HG03159 (cell line): ENCODE measurements around the gene TRANK1.
"Not testable (repeated sequence)": the region's sequence is repeated elsewhere in the genome, so short reads cannot be mapped to it uniquely, and the experiment has no call there.

ENCODE experiments used
- ATAC-seq: cut with Tn5 transposase; IDR thresholded peaks from one replicate; pipeline ENCODE4 v1.9.1; 2021; ENCODE audit warnings: mild to moderate bottlenecking, moderate library complexity; ENCODE audit not compliant: unreplicated experiment

TRANK1 gene

DNA sequence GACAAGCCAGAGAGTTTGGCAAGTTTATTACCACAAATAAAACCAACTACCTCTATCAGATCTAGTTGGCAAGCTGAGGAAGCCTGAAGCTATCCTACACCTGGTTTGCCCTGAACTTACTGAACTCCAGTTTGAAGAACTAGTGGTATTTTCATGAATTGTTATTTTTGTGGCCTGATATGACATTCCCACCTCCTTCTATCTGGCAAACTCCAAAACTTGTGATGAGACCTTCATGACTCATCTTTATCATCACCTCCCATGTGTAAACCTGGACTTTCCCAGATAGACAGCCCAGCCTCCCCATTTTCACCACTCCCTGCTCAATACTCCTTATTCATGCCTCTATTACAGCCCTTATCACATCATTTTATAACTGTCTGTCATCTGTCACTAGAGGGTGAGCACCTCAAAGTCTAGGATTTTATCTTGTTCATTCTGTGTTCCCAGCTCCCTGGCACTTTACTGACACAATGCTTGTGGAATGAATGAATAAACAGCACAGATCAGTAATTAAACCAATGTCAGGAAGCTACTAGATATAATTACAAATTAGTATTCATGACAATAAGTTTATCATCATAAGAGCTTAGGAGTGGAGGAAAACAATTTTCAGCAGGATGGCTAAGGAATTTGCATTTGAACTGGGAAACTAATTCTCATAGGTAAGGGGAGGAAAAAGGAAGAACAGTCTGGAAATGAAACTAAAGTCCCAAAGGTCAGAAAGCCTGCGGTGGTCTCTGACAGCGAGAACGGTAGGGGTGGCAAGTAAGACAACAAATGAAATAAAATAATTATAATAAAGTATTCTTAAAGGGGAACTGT is 13.2 kb upstream of the TRANK1 start:
- ATAC-seq: no peak

GRCh38 chr3:36957063-36957462 is 12.2 kb upstream of the TRANK1 start:
- ATAC-seq: no peak

- no peak for ATAC-seq
Measured at GRCh38 chr3:36956155-36956554, 11.3 kb upstream of the TRANK1 start.

DNA sequence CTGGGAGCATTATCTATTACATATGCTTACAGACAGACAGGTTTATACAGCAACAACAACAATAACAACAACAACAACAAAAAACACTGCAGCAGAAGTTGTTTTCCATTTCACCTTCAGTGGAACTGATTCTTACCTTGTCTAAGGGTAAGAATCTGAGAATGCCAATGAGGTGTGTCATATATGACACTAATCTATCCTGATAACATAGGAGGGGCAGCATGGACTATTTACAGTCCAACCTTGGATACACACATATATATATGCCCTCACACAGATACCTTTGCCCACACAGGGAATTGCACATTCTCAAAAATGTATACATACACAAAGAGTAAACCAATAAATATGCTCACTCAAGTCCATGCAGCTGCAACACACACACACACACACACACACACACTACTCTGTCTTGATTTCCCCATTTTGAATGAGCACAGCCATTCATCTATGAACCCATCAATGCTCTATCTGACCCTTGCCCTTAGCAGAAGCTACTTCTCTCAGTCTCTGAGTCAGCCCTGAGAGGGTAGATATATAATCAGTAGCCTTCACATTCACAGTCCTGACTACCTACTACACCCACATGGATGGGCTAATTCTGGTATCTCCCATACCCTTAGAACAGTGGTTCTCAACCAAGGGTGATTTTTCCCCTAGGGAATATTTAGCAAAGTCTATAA is 9.7 kb upstream of the TRANK1 start:
- ATAC-seq: no peak

- ATAC-seq: not testable (repeated sequence)
Measured at GRCh38 chr3:36947814-36948213, 3.0 kb upstream of the TRANK1 start.

GRCh38 chr3:36945333-36945980 is 603 bp upstream of the TRANK1 start:
- ATAC-seq: no peak

DNA sequence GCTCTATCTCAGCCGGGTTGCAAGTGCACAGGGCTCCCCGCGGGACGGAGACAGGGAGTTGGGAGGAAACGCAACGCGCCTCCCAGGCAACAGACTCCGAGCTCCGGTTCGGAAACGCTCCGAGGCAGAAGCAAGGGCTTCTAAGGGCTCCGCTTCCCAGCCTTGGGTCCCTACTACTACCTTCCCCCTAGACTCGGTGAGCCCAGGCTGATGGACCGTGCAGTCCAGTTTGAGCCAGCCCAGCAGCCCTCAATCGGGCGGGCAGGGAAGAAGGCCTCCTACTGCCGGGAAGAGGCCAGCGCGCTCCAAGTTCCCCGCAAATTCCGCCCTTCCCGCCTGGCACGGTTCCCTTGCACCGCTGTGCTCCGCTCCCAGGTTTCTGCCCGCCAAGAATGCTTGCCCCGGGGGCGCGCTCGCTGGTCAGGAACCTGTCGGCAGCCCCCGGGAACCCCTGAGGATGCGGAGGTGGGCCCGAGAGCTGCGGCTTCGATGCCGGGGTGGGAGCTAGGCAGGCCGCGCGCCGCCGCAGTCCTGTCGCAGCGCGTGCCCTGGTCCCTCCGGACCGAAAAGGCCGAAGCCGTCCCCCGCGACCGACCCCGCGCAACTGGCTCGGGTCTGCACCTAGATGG is 728 bp downstream of the TRANK1 start:
- ATAC-seq: peak; percentile 62

GRCh38 chr3:36943601-36944000 is 1.3 kb downstream of the TRANK1 start:
- ATAC-seq: no peak

DNA sequence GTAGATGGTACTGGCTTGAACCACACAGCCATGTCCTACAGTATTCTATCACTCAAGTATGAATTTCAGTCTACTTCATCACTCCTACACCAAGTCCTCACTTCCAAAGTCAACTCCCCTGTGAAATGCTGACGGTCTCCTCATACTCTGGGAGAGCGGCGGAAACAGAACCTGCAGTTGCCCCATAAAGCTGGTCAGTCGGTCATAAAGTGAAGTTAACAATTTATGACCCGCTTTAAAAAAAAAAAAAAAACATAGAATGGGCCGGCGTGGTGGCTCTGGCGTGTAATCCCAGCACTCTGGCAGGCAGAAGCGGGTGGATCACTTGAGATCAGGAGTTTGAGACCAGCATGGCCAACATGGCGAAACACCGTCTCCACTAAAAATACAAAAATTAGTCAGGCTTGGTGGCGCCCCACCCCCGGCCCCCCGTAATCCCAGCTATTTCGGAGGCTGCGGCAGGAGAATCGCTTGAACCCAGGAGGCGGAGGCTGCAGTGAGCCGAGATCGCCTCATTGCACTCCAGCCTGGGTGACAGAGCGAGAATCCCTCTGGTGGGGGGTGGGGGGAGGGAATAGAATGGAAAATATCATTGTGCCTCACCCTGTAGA is 2.1 kb downstream of the TRANK1 start:
- ATAC-seq: no peak

- ATAC-seq: no peak
Measured at GRCh38 chr3:36941658-36942057, 3.2 kb downstream of the TRANK1 start.

- no peak for ATAC-seq
Measured at GRCh38 chr3:36941162-36941561, 3.7 kb downstream of the TRANK1 start.

DNA sequence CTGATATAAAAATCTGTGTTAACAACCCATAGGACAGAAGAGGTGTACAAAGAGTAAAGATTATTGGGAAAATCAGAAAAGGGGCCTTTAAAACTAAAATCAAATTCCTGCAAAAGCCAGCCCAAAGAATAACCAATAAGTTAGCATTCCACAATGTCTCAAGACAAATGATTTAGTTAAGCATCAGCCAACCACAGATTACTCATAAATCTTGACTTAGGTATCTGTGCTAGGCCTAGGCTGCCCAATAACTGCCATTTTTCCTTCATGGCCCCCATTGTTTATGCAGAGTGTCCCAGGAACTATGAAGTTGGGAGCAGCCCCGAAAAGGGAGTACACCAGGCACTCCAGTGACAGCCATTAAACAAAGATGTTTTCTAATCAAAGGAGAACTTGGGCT is 7.4 kb downstream of the TRANK1 start:
- no peak for ATAC-seq

GRCh38 chr3:36933540-36934296 is 11.1 kb downstream of the TRANK1 start:
- no peak for ATAC-seq

DNA sequence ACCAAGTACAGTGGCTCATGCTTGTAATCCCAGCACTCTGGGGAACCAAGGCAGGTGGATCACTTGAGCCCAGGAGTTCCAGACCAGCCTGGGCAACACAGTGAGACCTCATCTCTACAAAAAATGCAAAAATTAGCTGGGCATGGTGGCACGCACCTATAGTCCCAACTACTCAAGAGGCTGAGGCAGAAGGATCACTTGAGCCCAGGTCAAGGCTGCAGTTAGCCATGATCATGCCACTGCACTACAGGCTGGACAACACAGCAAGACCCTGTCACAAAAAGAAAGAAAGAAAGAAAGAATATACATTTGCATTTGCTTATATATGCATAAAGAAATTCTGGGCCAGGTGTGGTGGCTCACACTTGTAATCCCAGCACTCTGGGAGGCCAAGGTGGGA is 13.4 kb downstream of the TRANK1 start:
- ATAC-seq: not testable (repeated sequence)

DNA sequence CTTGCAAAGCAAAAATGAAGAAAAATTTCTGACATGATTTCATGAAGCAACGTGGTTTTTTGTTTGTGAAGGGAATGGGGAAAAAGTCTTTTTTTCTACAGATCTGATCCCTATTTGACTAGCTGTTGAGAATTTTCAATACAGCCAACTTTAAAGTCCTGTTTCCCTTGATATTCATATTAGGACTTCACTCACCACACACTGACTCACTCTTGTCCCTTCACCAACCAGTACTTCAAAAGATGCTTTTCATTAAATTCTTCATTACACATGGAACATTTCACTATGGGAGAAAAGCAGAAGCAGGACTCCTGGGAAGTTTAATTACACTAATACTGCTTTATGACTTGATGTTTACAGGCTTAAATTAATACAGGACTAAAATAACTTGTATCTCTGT is 16.6 kb downstream of the TRANK1 start:
- no peak for ATAC-seq

- no peak for ATAC-seq
Measured at GRCh38 chr3:36926292-36926897, 18.5 kb downstream of the TRANK1 start.

DNA sequence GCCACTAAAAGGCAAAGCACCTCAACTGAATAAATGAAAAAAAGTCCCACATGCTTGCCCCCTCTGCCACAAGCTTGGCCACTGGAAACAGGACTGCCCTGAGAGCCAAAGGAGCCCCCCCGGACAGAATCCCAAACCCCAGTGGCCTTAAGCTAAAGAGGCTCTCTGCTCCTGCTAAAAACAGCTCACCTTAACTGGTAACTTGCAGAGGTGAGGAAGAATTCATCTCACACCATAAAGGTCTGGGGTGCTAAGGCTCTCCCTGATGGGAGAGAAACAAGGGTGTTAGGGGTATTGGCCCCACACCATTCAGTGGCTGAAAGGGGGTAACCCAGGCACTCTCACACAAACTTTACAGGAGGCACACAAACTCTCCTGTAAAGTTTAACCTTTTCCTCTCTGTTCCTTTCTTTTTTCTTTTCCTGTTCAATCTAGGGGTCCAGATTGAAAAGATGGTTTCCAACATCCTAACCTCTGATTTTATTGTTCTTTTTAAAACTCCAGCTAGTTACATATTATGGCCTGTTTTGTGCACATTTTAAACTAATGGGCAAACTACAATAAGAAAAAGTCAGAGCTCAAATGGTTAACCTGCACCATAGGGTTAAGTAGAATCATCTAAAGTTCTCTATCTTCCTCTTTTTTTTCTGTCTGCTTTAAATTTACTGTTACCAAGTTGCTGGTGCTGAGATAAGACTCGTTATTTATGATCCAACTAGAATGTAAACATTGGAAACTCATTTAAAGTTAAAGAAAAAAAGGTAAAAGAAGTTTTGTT is 19.9 kb downstream of the TRANK1 start:
- no peak for ATAC-seq

- no peak for ATAC-seq
Measured at GRCh38 chr3:36923981-36924743, 20.7 kb downstream of the TRANK1 start.
